OCI-LY1 (cell line): ENCODE data around the gene BRPF1.

ENCODE experiments used
- CTCF ChIP-seq: fragments of 200-600 bp; sonication (generic), shearing (Covaris generic); IDR thresholded peaks from 2 replicates; pipeline ENCODE4 v1.5.1; 2017; ENCODE audit warnings: mild to moderate bottlenecking, antibody characterized with exemption, low read length, moderate library complexity, mixed read lengths
- EZH2 ChIP-seq: fragments of 200-600 bp; sonication (generic), shearing (Covaris generic); IDR thresholded peaks from 2 replicates; pipeline ENCODE4 v1.8.0; 2017; ENCODE audit warnings: borderline replicate concordance, mixed run types, mild to moderate bottlenecking, antibody characterized with exemption, low read length, moderate library complexity, mixed read lengths

- TF ChIP-seq CTCF (no peak), EZH2 (no peak)
These were observed 25.9 kb downstream of the BRPF1 start for GRCh38 chr3:9757427-9757826.
